ENCODE data around the gene CACNA1S. TPM values are rescaled to one million over a fixed set of nuclear protein-coding genes. Genes with fewer than 3 reads are reported as not detected.

Gene CACNA1S
- total and polyA plus RNA-seq, 2 donors = 0.05 to 0.09 TPM

- no peaks in the 10 kb centered on the region for H3K9me3 ChIP-seq (ENCODE audit: control insufficient read depth in 2 of 2, insufficient read depth in 1 of 2, low read length in 1 of 2)
- no peaks in the 10 kb centered on the region for H3K27me3 ChIP-seq (ENCODE audit: control insufficient read depth in 2 of 2, insufficient read depth in 1 of 2, low read length in 1 of 2)
- peaks cover 13 to 42% of the 10 kb centered on the region in 2 donors for H3K4me1 ChIP-seq (ENCODE audit: control insufficient read depth in 2 of 2, insufficient read depth in 2 of 2, low read length in 2 of 2)
- no peak overlapping the region for H3K4me3 ChIP-seq (ENCODE audit: low read length in 2 of 2)
- WGBS = 32% methylated on average over 3 of the region's 3 CpGs
- no peak for DNase-seq (ENCODE audit: low read depth in 6 of 9, low spot score in 9 of 9)
- H3K27ac ChIP-seq (ENCODE audit: low read depth in 1 of 2, low read length in 1 of 2) = no peak overlapping the region
- H3K36me3 ChIP-seq (ENCODE audit: control insufficient read depth in 2 of 2, insufficient read depth in 2 of 2, low read length in 1 of 2) = no peaks in the 10 kb centered on the region
Observed at GRCh38 chr1:201026234-201026633, 86.0 kb downstream of the CACNA1S start.

- 79% methylated on average over 7 of the region's 7 CpGs for WGBS
- Histone ChIP-seq H3K27me3 (ENCODE audit: control insufficient read depth in 2 of 2, insufficient read depth in 1 of 2, low read length in 1 of 2) (no peaks in the 10 kb centered on the region), H3K4me1 (ENCODE audit: control insufficient read depth in 2 of 2, insufficient read depth in 2 of 2, low read length in 2 of 2) (peaks cover 18 to 49% of the 10 kb centered on the region in 2 donors), H3K27ac (ENCODE audit: low read depth in 1 of 2, low read length in 1 of 2) (no peak overlapping the region), H3K9me3 (ENCODE audit: control insufficient read depth in 2 of 2, insufficient read depth in 1 of 2, low read length in 1 of 2) (no peaks in the 10 kb centered on the region), H3K36me3 (ENCODE audit: control insufficient read depth in 2 of 2, insufficient read depth in 2 of 2, low read length in 1 of 2) (no peaks in the 10 kb centered on the region), H3K4me3 (ENCODE audit: low read length in 2 of 2) (no peak overlapping the region)
- no peak for DNase-seq (ENCODE audit: low read depth in 6 of 9, low spot score in 9 of 9)
Observed at GRCh38 chr1:201025571-201026002, 86.6 kb downstream of the CACNA1S start.

- 87% methylated on average over 2 of the region's 2 CpGs for WGBS
- Histone ChIP-seq H3K4me1 (ENCODE audit: control insufficient read depth in 2 of 2, insufficient read depth in 2 of 2, low read length in 2 of 2) (peaks cover 27 to 58% of the 10 kb centered on the region in 2 donors), H3K36me3 (ENCODE audit: control insufficient read depth in 2 of 2, insufficient read depth in 2 of 2, low read length in 1 of 2) (no peaks in the 10 kb centered on the region), H3K27ac (ENCODE audit: low read depth in 1 of 2, low read length in 1 of 2) (no peak overlapping the region), H3K9me3 (ENCODE audit: control insufficient read depth in 2 of 2, insufficient read depth in 1 of 2, low read length in 1 of 2) (peaks cover 0 to 5% of the 10 kb centered on the region in 2 donors), H3K4me3 (ENCODE audit: low read length in 2 of 2) (no peak overlapping the region), H3K27me3 (ENCODE audit: control insufficient read depth in 2 of 2, insufficient read depth in 1 of 2, low read length in 1 of 2) (no peaks in the 10 kb centered on the region)
- DNase-seq (ENCODE audit: low read depth in 6 of 9, low spot score in 9 of 9) = no peak
Observed at GRCh38 chr1:201024625-201024998, 87.6 kb downstream of the CACNA1S start.

GRCh38 chr1:201023920-201024624 is 88.2 kb downstream of the CACNA1S start:
- H3K4me3 ChIP-seq (ENCODE audit: low read length in 2 of 2) = peak overlapping the region in 1 of 2 donors; percentile 81
- H3K27ac ChIP-seq (ENCODE audit: low read depth in 1 of 2, low read length in 1 of 2) = no peak overlapping the region
- H3K36me3 ChIP-seq (ENCODE audit: control insufficient read depth in 2 of 2, insufficient read depth in 2 of 2, low read length in 1 of 2) = no peaks in the 10 kb centered on the region
- H3K27me3 ChIP-seq (ENCODE audit: control insufficient read depth in 2 of 2, insufficient read depth in 1 of 2, low read length in 1 of 2) = no peaks in the 10 kb centered on the region
- H3K9me3 ChIP-seq (ENCODE audit: control insufficient read depth in 2 of 2, insufficient read depth in 1 of 2, low read length in 1 of 2) = peaks cover 0 to 5% of the 10 kb centered on the region in 2 donors
- DNase-seq (ENCODE audit: low read depth in 6 of 9, low spot score in 9 of 9) = no peak
- H3K4me1 ChIP-seq (ENCODE audit: control insufficient read depth in 2 of 2, insufficient read depth in 2 of 2, low read length in 2 of 2) = peaks cover 33 to 64% of the 10 kb centered on the region in 2 donors
- WGBS = 38% methylated on average over 17 of the region's 17 CpGs

- DNase-seq (ENCODE audit: low read depth in 6 of 9, low spot score in 9 of 9) = peak in 8 of 9 donors; percentile 63 to 94 (median 87)
Observed at GRCh38 chr1:201023517-201023902, 88.7 kb downstream of the CACNA1S start, which contains the start of gene KIF21B. TSS of gene KIF21B (minus strand) at chr1:201023714. CDS start at chr1:201023383, 331 bp downstream.

GRCh38 chr1:201022820-201023516 is 89.3 kb downstream of the CACNA1S start:
- DNase-seq (ENCODE audit: low read depth in 6 of 9, low spot score in 9 of 9) = peak in 2 of 9 donors; percentile 13 to 58
- H3K4me3 ChIP-seq (ENCODE audit: low read length in 2 of 2) = peak overlapping the region; percentile 57 to 81
- H3K9me3 ChIP-seq (ENCODE audit: control insufficient read depth in 2 of 2, insufficient read depth in 1 of 2, low read length in 1 of 2) = peaks cover 0 to 5% of the 10 kb centered on the region in 2 donors
- peaks cover 40 to 75% of the 10 kb centered on the region in 2 donors for H3K4me1 ChIP-seq (ENCODE audit: control insufficient read depth in 2 of 2, insufficient read depth in 2 of 2, low read length in 2 of 2)
- peak overlapping the region; percentile 96 to 97 for H3K27ac ChIP-seq (ENCODE audit: low read depth in 1 of 2, low read length in 1 of 2)
- WGBS = 7% methylated on average over 56 of the region's 56 CpGs
- H3K36me3 ChIP-seq (ENCODE audit: control insufficient read depth in 2 of 2, insufficient read depth in 2 of 2, low read length in 1 of 2) = no peaks in the 10 kb centered on the region
- H3K27me3 ChIP-seq (ENCODE audit: control insufficient read depth in 2 of 2, insufficient read depth in 1 of 2, low read length in 1 of 2) = no peaks in the 10 kb centered on the region

More at GRCh38 chr1:201023517-201023902, 88.7 kb downstream of the CACNA1S start, which contains the start of gene KIF21B:
- Histone ChIP-seq H3K27me3 (ENCODE audit: control insufficient read depth in 2 of 2, insufficient read depth in 1 of 2, low read length in 1 of 2) (no peaks in the 10 kb centered on the region), H3K9me3 (ENCODE audit: control insufficient read depth in 2 of 2, insufficient read depth in 1 of 2, low read length in 1 of 2) (peaks cover 0 to 5% of the 10 kb centered on the region in 2 donors), H3K36me3 (ENCODE audit: control insufficient read depth in 2 of 2, insufficient read depth in 2 of 2, low read length in 1 of 2) (no peaks in the 10 kb centered on the region), H3K4me1 (ENCODE audit: control insufficient read depth in 2 of 2, insufficient read depth in 2 of 2, low read length in 2 of 2) (peaks cover 36 to 69% of the 10 kb centered on the region in 2 donors), H3K4me3 (ENCODE audit: low read length in 2 of 2) (peak within 1 kb of the TSS; percentile 57 to 81), H3K27ac (ENCODE audit: low read depth in 1 of 2, low read length in 1 of 2) (peak within 1 kb of the TSS; percentile 96 to 97)
- WGBS = under 1% methylated on average over 53 of the region's 53 CpGs

- WGBS = 65% methylated on average over 2 of the region's 2 CpGs
- Histone ChIP-seq H3K4me1 (ENCODE audit: control insufficient read depth in 2 of 2, insufficient read depth in 2 of 2, low read length in 2 of 2) (peaks cover 45 to 80% of the 10 kb centered on the region in 2 donors), H3K4me3 (ENCODE audit: low read length in 2 of 2) (peak overlapping the region; percentile 57 to 81), H3K27me3 (ENCODE audit: control insufficient read depth in 2 of 2, insufficient read depth in 1 of 2, low read length in 1 of 2) (no peaks in the 10 kb centered on the region), H3K27ac (ENCODE audit: low read depth in 1 of 2, low read length in 1 of 2) (peak overlapping the region; percentile 96 to 97), H3K9me3 (ENCODE audit: control insufficient read depth in 2 of 2, insufficient read depth in 1 of 2, low read length in 1 of 2) (peaks cover 0 to 5% of the 10 kb centered on the region in 2 donors), H3K36me3 (ENCODE audit: control insufficient read depth in 2 of 2, insufficient read depth in 2 of 2, low read length in 1 of 2) (no peaks in the 10 kb centered on the region)
- peak in 1 of 9 donors; percentile 52 for DNase-seq (ENCODE audit: low read depth in 6 of 9, low spot score in 9 of 9)
Observed at GRCh38 chr1:201022493-201022819, 89.8 kb downstream of the CACNA1S start.

- H3K27ac ChIP-seq (ENCODE audit: low read depth in 1 of 2, low read length in 1 of 2) = peak overlapping the region; percentile 96 to 97
- peaks cover 0 to 5% of the 10 kb centered on the region in 2 donors for H3K9me3 ChIP-seq (ENCODE audit: control insufficient read depth in 2 of 2, insufficient read depth in 1 of 2, low read length in 1 of 2)
- peaks cover 46 to 86% of the 10 kb centered on the region in 2 donors for H3K4me1 ChIP-seq (ENCODE audit: control insufficient read depth in 2 of 2, insufficient read depth in 2 of 2, low read length in 2 of 2)
- no peaks in the 10 kb centered on the region for H3K27me3 ChIP-seq (ENCODE audit: control insufficient read depth in 2 of 2, insufficient read depth in 1 of 2, low read length in 1 of 2)
- no peaks in the 10 kb centered on the region for H3K36me3 ChIP-seq (ENCODE audit: control insufficient read depth in 2 of 2, insufficient read depth in 2 of 2, low read length in 1 of 2)
- H3K4me3 ChIP-seq (ENCODE audit: low read length in 2 of 2) = peak overlapping the region; percentile 57 to 81
- DNase-seq (ENCODE audit: low read depth in 6 of 9, low spot score in 9 of 9) = peak in 7 of 9 donors; percentile 47 to 88 (median 72)
- 51% methylated on average over 7 of the region's 7 CpGs for WGBS
Observed at GRCh38 chr1:201021630-201022492, 90.4 kb downstream of the CACNA1S start.
